ENCODE data around the gene NOS2.

NOS2 gene

DNA sequence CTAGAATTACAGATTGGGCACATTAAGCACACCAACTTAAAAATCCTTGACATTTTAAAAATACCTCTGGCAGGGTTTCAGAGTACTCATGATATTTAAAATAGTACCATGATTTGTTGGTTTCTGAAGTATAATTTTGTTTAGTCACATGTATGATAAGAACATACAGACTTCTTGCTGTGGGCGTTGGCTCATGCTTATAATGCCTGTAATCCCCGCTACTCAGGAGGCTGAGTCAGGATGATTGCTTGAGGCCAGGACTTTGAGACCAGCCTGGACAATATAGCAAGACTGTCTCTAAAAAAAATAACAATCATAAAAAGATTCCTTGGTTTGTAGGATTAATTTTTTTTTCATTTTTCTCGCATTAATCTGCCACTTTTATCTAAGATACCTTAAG lies 78.5 kb downstream of the NOS2 start:
- no peak for DNase-seq (ENCODE audit: low read depth in 2 of 2)
